Stimulated activated CD8-positive, alpha-beta memory T cell treated with anti-CD3 and anti-CD28 coated beads, Interleukin-2, amount 100 ng/mL, for 1 hour (primary cell): ENCODE measurements around the gene FMR1.

Experiments
- DNase-seq, 2 donors: peaks; one replicate each; pipeline ENCODE4 v3.0.0-alpha.2; 2020; ENCODE audit warnings: low read depth in 2 of 2

The FMR1 gene

DNA sequence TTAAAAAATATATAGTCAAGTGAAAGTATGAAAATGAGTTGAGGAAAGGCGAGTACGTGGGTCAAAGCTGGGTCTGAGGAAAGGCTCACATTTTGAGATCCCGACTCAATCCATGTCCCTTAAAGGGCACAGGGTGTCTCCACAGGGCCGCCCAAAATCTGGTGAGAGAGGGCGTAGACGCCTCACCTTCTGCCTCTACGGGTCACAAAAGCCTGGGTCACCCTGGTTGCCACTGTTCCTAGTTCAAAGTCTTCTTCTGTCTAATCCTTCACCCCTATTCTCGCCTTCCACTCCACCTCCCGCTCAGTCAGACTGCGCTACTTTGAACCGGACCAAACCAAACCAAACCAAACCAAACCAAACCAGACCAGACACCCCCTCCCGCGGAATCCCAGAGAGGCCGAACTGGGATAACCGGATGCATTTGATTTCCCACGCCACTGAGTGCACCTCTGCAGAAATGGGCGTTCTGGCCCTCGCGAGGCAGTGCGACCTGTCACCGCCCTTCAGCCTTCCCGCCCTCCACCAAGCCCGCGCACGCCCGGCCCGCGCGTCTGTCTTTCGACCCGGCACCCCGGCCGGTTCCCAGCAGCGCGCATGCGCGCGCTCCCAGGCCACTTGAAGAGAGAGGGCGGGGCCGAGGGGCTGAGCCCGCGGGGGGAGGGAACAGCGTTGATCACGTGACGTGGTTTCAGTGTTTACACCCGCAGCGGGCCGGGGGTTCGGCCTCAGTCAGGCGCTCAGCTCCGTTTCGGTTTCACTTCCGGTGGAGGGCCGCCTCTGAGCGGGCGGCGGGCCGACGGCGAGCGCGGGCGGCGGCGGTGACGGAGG is at the start of gene FMR1:
Gene FMR1 (plus strand): TSS at position 728 of the 831 bp plus-strand sequence. CDS start 261 bp downstream, outside the sequence.
- peak; percentile 85 to 87 for DNase-seq

GRCh38 chrX:147875866-147876596 is 35.7 kb upstream of the FMR1 start:
- DNase-seq: no peak

GRCh38 chrX:147876849-147877646 is 34.7 kb upstream of the FMR1 start:
- DNase-seq: no peak

- DNase-seq: no peak
Observed at GRCh38 chrX:147877726-147878125, 34.0 kb upstream of the FMR1 start.

GRCh38 chrX:147884958-147885357 is 26.8 kb upstream of the FMR1 start:
- no peak for DNase-seq

DNA sequence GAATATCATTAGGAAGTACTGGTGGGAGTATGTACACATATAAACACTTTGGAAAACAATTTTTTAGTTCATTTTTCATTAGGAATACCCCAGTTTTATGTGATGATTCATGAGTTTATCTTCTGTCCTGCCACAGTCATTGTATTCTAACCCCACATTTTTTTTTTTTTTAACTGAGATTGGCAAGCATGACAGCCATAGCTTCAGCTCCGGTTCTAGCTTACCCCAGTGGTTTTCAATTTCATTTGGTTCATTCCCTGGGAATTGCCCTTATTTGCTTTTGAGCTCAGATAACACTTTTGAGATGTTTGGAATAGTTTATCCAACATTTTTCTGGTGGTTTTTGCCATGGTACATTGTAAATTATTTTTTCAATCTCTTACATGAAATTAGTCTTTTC is 21.0 kb upstream of the FMR1 start:
- DNase-seq: no peak

DNA sequence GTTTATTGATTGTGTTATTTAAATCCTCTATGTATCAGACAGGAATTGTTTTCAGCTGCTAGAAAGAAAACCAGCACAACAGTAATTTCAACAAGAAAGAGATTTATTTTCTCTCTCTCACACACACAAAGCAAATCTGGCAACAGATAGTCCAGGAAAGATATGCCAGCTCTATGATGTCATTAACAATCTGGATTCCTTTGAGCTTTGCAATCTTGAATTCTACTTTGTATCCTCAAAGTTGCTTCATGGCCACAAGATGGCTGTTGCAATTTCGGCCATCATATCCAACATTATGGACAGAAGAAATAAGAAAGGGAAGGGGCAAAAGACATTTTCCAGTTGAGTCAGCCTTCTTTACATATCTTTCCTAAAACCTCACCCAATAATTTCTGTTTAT is 19.8 kb upstream of the FMR1 start:
- DNase-seq: no peak

DNA sequence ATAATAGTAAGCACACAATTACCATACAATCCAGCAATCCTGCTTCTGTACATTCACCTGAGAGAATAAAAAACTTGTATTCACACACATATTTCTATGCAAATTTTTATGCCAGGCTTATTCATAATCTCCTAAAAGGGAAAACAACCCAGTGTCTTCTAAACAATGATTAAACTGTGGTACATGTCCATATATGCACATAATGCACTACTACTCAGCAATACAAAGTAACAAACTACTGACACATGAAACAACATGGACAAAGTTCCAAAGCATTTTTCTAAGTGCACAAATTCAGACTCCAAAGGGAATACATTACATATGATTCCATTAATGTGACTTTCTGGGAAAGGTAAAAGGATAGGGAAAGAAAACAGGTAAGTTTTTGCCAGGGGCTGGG is 18.0 kb upstream of the FMR1 start:
- no peak for DNase-seq

- DNase-seq: no peak
Observed at GRCh38 chrX:147894366-147894963, 17.3 kb upstream of the FMR1 start.

DNA sequence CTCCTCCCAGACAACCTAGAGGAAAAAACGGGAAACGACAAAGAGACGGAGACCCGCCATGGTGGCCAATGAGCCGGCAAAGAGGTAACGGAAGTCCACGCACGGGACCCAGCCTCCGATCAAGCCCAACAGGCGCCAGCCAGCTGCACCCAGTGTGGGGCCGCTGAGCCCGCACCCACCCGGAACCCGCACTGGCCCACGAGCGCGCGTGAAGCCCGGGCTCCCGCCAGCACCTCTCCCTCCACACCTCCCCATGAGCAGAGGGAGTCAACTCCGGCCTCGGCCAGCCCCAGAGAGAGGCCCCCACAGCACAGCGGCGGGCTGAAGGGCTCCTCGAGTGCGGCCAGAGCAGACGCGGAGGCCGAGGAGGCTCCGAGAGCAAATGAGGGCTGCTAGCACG is 14.6 kb upstream of the FMR1 start:
- no peak for DNase-seq

GRCh38 chrX:147898951-147899350 is 12.8 kb upstream of the FMR1 start:
- no peak for DNase-seq

GRCh38 chrX:147899379-147900114 is 12.2 kb upstream of the FMR1 start:
- DNase-seq: no peak

DNA sequence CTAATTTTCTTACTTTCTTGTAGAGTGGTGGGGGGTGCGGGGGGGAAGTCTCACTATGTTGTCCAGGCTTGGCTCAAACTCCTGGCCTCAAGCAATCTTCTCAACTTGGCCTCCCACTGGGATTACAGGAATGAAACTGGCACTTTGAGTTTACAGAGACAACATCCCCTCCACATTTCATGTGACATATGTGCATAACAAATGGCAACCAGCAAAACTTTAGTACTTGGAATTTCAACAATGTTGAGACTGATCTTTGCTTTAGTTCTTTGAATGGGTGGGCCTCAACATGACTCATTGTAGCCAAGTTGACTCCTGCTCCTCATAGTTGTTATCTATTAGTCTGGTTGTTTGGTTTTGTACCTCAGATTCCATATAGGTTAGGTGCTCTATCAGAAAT is 11.4 kb upstream of the FMR1 start:
- no peak for DNase-seq

DNA sequence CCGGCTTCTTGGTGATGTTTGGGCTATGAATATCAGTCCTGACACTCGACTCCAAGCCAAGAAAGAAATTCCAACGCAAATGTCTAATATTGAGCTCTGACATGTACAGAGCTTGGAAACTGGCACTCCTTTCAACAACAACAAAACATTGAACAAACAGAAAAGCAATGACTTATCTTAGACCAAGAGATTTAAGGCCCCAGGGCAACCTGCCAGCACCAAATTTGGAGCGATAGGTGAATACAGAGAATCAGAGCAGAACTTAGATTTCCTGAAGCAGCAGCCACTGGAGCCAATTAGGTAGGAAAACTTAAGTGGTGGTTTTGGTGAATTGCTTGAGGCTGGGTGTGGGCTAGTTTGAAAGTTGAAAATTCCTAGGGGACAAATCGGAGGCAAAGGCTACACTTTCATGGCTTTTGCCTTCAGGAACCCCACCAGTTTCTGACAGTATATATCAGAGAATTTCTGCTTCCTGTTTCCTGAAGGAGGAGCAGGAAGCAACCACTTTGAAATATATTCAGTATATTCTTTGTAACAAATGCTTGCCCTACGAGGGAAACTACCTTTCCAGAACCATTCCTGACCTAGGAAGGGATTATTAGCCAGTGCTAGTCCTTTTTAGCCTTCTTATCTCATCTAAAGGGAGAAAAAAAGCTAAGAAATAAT is 10.1 kb upstream of the FMR1 start:
- DNase-seq: no peak

- DNase-seq: no peak
Observed at GRCh38 chrX:147902270-147902669, 9.4 kb upstream of the FMR1 start.

DNA sequence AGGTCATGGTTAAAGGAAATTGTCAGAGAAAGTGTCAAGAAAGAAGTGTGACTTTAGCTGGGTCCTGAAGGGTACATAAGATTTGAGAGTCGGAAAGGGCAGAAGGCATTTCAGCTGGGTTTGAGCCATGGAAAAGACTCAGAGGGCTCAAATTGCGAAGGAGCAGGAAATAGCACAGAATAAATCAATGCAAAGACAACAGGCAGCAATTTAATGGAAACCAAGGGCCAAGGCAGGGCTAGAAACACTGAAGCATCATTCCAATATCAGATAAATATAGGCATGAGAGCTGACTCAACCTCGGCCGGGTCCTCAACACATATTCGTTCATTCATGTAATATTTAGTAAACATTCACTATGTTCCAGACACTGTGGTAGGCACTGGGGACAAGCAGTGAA is 3.6 kb upstream of the FMR1 start:
- DNase-seq: no peak

DNA sequence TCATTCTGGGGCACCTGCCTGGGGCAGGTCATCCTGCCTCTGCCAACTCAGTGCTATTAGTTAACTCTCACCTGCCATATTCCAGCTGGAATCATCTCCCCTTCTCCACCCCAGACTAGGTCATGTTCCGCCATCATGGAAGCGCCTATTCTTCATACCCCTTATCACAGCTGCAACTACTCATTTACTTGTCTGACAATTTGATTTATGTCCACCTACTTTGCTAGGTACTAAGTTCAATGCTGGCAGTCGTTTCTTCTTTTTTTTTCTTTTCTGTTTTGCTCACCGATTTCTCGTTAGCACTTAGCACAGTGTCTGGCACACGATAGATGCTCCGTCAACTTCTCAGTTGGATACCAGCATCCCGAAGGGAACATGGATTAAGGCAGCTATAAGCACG is 1.1 kb upstream of the FMR1 start:
- DNase-seq: no peak

DNA sequence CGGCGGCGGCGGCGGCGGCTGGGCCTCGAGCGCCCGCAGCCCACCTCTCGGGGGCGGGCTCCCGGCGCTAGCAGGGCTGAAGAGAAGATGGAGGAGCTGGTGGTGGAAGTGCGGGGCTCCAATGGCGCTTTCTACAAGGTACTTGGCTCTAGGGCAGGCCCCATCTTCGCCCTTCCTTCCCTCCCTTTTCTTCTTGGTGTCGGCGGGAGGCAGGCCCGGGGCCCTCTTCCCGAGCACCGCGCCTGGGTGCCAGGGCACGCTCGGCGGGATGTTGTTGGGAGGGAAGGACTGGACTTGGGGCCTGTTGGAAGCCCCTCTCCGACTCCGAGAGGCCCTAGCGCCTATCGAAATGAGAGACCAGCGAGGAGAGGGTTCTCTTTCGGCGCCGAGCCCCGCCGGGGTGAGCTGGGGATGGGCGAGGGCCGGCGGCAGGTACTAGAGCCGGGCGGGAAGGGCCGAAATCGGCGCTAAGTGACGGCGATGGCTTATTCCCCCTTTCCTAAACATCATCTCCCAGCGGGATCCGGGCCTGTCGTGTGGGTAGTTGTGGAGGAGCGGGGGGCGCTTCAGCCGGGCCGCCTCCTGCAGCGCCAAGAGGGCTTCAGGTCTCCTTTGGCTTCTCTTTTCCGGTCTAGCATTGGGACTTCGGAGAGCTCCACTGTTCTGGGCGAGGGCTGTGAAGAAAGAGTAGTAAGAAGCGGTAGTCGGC is 528 bp downstream of the FMR1 start:
- peak in 1 of 2 donors; percentile 1 for DNase-seq

GRCh38 chrX:147913570-147913969 is 1.9 kb downstream of the FMR1 start:
- no peak for DNase-seq

DNA sequence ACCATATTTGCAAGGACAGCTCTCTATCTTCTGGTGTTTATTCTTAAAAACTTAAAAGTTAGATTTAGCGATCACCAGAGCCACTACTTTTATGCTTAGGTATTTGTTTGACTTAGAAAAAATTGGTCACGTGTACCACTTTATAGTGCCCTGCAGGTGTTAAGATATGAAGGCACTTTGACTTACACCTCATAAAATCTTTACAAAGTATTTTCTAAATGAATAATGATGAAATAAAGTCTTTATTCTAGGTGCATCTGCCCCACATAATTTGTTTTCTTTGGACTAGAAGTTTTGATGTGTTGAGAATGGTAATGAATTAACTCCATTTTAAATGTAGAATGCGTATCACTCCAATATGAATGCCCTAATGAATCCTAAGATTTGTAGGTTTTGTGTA is 2.9 kb downstream of the FMR1 start:
- no peak for DNase-seq
